Mucosa of stomach (tissue), 1 donor: ENCODE results near the gene NOL4L.

ENCODE experiments used
- H3K27me3 ChIP-seq: one replicate; pipeline ENCODE4 v1.7.0; 2013; ENCODE audit warnings: mild to moderate bottlenecking, low read length; ENCODE audit not compliant: control insufficient read depth, insufficient read depth
- H3K36me3 ChIP-seq: one replicate; pipeline ENCODE4 v1.7.0; 2013; ENCODE audit warnings: low read length; ENCODE audit not compliant: control insufficient read depth, insufficient read depth
- H3K4me1 ChIP-seq: one replicate; pipeline ENCODE4 v1.7.0; 2013; ENCODE audit warnings: mild to moderate bottlenecking, low read length; ENCODE audit not compliant: control insufficient read depth, insufficient read depth
- H3K4me3 ChIP-seq: one replicate; pipeline ENCODE4 v1.7.0; 2013; ENCODE audit warnings: low read length
- H3K9ac ChIP-seq: one replicate; pipeline ENCODE4 v1.7.0; 2013; ENCODE audit warnings: mild to moderate bottlenecking, low read length, moderate library complexity
- H3K9me3 ChIP-seq: one replicate; pipeline ENCODE4 v1.7.0; 2013; ENCODE audit warnings: mild to moderate bottlenecking, low read length, moderate library complexity; ENCODE audit not compliant: control insufficient read depth
- donor health status: Pancreatic carcinoma.

The NOL4L gene

DNA sequence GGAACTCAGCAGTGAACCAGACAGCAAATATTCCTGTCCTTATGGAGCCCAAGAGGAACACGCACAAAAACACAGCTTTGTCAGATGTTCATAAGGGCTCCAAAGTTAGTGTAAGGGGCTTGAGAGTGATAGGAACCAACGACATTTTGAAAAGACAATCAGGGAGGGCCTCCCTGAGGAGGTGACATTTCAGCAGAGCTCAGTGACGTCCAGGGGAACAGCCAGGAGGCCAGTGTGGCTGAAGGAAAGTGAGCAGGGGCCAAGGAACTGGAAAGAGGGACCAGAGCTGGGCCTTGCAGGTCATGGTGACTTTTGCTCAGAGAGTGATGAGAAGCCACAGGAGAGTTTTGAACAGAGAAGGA, 16.1 kb downstream of the NOL4L start:
- Histone ChIP-seq H3K27me3 (peaks cover 7% of the 10 kb centered on the region), H3K36me3 (no peaks in the 10 kb centered on the region), H3K4me1 (no peaks in the 10 kb centered on the region), H3K9me3 (no peaks in the 10 kb centered on the region), H3K9ac (no peak overlapping the region), H3K4me3 (no peak overlapping the region)

DNA sequence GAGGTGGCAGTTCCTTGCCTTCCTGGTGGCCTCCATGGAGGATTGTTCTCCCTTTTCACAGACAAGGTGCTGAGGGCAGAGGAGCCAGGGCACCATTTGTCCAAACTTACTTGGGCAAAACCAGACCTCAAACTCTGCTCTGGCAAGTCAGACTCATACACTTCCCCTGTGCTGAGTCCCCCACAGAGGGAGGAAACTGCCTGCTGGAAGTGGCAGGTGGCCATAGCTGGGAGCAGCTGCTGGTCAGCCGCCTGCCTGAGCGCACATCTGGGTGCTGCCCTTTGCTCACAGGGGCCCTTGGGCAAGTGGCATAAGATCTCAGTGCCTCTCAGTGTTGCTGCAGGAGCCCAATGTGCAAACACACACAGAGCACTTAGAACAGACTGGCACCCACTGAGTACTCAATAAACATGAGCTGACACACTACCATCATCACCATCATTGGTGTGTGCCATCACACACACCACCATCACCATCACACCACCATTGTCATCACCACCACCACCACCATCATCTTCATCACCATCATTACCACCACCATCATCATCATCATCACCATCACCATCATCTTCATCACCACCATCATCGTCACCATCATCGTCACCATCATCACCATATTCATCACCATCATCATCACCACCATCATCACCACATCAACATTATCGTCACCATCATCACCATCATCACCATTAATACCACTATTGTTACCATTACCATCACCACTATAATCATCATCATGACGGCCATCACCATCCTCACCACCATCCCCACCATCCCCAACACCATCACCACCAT, 17.6 kb downstream of the NOL4L start:
- no peak overlapping the region for H3K4me3 ChIP-seq
- peaks cover 4% of the 10 kb centered on the region for H3K27me3 ChIP-seq
- H3K9ac ChIP-seq: no peak overlapping the region
- no peaks in the 10 kb centered on the region for H3K9me3 ChIP-seq
- no peaks in the 10 kb centered on the region for H3K36me3 ChIP-seq
- no peaks in the 10 kb centered on the region for H3K4me1 ChIP-seq

DNA sequence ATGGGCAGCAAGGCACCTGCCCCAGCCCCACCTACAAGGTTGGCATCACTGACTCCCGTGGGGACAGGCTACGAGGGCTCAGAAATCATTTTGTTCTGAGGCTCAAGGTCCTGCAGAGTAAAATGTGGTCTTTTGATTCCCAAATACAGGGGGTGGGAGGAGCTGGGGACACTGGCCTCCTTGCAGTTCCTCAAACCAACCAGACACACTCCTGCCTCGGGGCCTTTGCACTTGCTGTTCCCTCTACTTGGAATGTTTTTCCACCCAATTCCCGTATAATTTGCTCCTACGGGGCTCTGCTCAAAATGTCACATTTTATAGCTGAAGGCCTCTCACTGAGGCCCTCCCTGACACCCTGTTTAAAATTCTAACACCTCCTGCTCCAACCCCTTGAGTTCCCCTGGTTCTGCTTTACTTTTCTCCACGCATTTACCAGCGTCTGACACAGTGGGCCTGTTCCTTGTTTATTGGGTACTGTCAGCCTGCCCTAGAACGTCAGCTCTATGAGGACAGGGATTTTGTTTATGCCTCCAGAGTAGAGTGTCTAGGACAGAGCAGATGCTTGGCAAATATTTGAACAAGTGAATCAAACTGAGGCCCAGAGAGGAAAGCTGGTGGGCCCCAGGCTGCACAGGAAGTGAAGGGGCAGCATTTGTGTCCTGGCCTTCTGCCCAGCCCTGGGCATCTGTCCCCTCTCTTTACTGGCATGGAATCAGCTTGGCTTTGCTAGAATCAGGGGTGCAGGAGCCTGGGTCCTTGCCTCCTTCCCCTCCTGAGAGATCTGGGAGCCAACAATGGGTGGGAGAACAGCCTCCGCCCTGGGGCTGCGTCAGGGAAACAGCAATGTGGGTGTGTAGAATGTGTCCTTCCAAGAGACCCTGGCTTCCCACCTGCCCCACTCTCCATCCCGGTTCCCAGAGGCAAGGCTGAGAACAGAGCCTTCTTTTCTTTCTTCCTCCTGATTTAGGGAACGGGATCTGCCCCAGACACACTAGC, 18.5 kb downstream of the NOL4L start:
- no peak overlapping the region for H3K9ac ChIP-seq
- peaks cover 4% of the 10 kb centered on the region for H3K27me3 ChIP-seq
- H3K9me3 ChIP-seq: no peaks in the 10 kb centered on the region
- no peak overlapping the region for H3K4me3 ChIP-seq
- H3K36me3 ChIP-seq: no peaks in the 10 kb centered on the region
- no peaks in the 10 kb centered on the region for H3K4me1 ChIP-seq

DNA sequence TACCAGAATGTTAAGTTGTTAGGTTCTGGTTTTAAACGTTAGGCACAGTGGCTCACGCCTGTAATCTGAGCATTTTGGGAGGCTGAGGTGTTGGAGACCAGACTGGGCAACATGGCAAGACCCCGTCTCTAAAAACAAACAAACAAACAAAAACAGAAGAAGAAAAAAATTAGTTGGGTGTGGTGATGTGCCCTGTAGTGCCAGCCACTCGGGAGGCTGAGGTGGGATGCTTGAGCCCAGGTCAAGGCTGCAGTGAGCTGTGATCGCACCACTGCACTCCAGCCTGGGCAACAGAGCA, 19.4 kb downstream of the NOL4L start:
- Histone ChIP-seq H3K9ac (no peak overlapping the region), H3K9me3 (no peaks in the 10 kb centered on the region), H3K36me3 (no peaks in the 10 kb centered on the region), H3K27me3 (peaks cover 8% of the 10 kb centered on the region), H3K4me3 (no peak overlapping the region), H3K4me1 (no peaks in the 10 kb centered on the region)

- H3K9me3 ChIP-seq: no peaks in the 10 kb centered on the region
- H3K36me3 ChIP-seq: no peaks in the 10 kb centered on the region
- H3K4me1 ChIP-seq: no peaks in the 10 kb centered on the region
- H3K9ac ChIP-seq: no peak overlapping the region
- H3K27me3 ChIP-seq: peaks cover 10% of the 10 kb centered on the region
- H3K4me3 ChIP-seq: no peak overlapping the region
These were observed 20.0 kb downstream of the NOL4L start for GRCh38 chr20:32564921-32565734.

DNA sequence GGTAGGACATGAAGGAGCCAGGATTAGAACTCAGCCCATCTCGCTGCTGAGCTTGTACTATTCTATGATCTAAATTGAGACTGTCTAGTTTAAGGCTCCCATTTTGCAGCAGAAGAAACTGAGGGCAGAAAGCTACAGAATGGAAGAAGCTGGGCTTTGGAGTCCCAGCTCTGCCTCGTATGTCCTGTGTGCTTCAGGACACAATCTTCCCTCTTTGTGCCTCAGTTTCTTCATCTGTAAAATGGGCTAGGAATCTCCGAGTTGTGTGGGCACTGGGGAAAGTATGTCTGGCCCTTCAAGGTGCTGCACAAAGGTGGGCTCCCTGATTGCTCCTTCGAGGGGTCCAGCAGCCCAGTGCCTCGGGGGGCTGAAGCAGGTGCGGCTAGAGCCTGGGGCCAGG, 20.7 kb downstream of the NOL4L start:
- no peaks in the 10 kb centered on the region for H3K36me3 ChIP-seq
- peaks cover 8% of the 10 kb centered on the region for H3K27me3 ChIP-seq
- H3K9ac ChIP-seq: no peak overlapping the region
- no peak overlapping the region for H3K4me3 ChIP-seq
- no peaks in the 10 kb centered on the region for H3K4me1 ChIP-seq
- H3K9me3 ChIP-seq: no peaks in the 10 kb centered on the region

- Histone ChIP-seq H3K9ac (no peak overlapping the region), H3K4me1 (no peaks in the 10 kb centered on the region), H3K27me3 (peaks cover 9% of the 10 kb centered on the region), H3K9me3 (no peaks in the 10 kb centered on the region), H3K36me3 (no peaks in the 10 kb centered on the region), H3K4me3 (no peak overlapping the region)
These were observed 21.5 kb downstream of the NOL4L start for GRCh38 chr20:32563311-32564272.

DNA sequence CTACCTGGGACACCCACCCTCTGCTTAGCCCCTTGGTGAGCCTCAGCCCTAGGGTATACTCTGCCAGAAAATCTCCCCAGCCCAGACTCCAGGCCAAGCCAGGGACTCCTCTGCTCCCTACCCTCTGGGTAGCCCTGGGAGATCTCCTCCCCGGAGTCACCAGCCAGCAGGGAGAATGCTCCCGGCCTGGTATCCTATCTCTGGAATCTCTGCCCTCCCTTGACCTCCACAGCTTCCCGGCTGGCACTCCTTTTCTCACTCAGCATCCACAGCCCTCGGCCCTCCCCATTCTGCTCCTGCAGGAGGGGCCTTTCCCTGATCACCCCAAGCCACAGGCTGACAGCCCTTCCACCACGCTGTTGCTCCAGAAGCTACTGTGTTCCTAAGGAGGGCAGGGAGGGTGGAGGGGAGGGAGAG, 22.6 kb downstream of the NOL4L start:
- peaks cover 9% of the 10 kb centered on the region for H3K27me3 ChIP-seq
- no peak overlapping the region for H3K9ac ChIP-seq
- no peak overlapping the region for H3K4me3 ChIP-seq
- H3K4me1 ChIP-seq: no peaks in the 10 kb centered on the region
- H3K36me3 ChIP-seq: no peaks in the 10 kb centered on the region
- no peaks in the 10 kb centered on the region for H3K9me3 ChIP-seq

DNA sequence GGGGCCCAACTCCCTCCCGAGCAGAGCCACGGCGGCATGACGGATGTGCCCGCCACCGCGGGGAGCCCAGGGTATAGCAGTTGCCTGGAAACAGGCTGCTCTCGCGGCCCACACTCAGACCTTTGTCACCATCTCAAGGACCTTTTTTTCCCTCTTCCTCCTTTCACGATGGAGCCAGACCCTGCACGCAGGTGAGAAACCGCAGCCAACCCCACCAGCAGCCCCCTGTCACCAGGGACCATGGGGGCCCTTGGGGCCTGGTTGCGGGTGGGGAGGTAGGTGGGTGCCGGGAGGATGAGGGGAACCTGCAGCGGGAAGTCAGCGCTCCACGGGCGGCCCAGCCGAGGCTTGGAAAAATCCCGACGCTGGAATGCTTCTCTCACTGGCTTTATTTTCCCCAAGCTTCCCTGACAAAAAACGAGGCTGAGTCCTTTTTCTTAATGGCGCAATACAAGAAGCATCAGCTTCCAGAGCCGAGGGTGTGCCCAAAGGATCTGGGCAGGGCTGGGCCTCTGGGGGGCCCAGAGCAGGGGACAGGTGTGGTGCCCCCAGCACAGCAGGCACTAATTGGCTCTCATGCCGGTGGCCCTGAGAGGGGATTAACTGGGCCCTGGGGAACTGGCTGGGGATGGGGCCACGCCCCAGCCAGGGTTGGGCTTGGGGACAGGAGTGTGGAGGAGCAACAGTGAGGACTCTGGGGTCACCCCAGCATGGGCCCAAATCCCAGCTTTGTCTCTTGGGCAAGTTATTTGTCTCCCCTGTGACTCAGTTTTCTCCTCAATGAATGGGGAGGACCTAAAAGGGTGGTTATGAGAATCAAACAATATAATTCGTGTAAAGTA, 23.9 kb downstream of the NOL4L start:
- H3K9ac ChIP-seq: no peak overlapping the region
- H3K9me3 ChIP-seq: no peaks in the 10 kb centered on the region

GRCh38 chr20:32560482-32560988, 24.6 kb downstream of the NOL4L start:
- H3K36me3 ChIP-seq: no peaks in the 10 kb centered on the region
- no peak overlapping the region for H3K4me3 ChIP-seq
- H3K9ac ChIP-seq: no peak overlapping the region
- H3K27me3 ChIP-seq: peaks cover 9% of the 10 kb centered on the region
- H3K4me1 ChIP-seq: no peaks in the 10 kb centered on the region
- no peaks in the 10 kb centered on the region for H3K9me3 ChIP-seq

More for the DNA sequence above, 23.9 kb downstream of the NOL4L start:
- no peaks in the 10 kb centered on the region for H3K4me1 ChIP-seq
- peaks cover 9% of the 10 kb centered on the region for H3K27me3 ChIP-seq
- H3K4me3 ChIP-seq: no peak overlapping the region
- no peaks in the 10 kb centered on the region for H3K36me3 ChIP-seq
